Activated naive CD4-positive, alpha-beta T cell treated with anti-CD3 and anti-CD28 coated beads, Interleukin-2, amount 10 ng/mL, durations not matched to agents 7 days and 5 days (primary cell): ENCODE measurements around the gene ARHGAP4.

Experiments used
- CTCF ChIA-PET: fragments of 350-600 bp; sonication (Branson Sonifier 250); formaldehyde crosslinking; loops from one replicate; lab custom pipeline; 2021; ENCODE audit warnings: antibody characterized with exemption; lab: Charles Lee
- DNase-seq: peaks from one replicate; pipeline ENCODE4 v3.0.0-alpha.2; 2020
- H3K27ac Mint-ChIP-seq: one replicate; pipeline ENCODE4 v1.8.0; 2021; ENCODE audit warnings: mild to moderate bottlenecking, moderate library complexity, mixed read lengths
- H3K27me3 Mint-ChIP-seq: one replicate; pipeline ENCODE4 v1.8.0; 2021; ENCODE audit warnings: mild to moderate bottlenecking, mixed read lengths
- H3K36me3 Mint-ChIP-seq: one replicate; pipeline ENCODE4 v1.8.0; 2021; ENCODE audit warnings: mixed read lengths
- H3K4me1 Mint-ChIP-seq: one replicate; pipeline ENCODE4 v1.8.0; 2021; ENCODE audit warnings: mixed read lengths
- H3K4me3 Mint-ChIP-seq: one replicate; pipeline ENCODE4 v1.8.0; 2021; ENCODE audit warnings: mild to moderate bottlenecking, moderate library complexity, mixed read lengths
- H3K9me3 Mint-ChIP-seq: one replicate; pipeline ENCODE4 v1.8.0; 2021; ENCODE audit warnings: mixed read lengths

Gene ARHGAP4

DNA sequence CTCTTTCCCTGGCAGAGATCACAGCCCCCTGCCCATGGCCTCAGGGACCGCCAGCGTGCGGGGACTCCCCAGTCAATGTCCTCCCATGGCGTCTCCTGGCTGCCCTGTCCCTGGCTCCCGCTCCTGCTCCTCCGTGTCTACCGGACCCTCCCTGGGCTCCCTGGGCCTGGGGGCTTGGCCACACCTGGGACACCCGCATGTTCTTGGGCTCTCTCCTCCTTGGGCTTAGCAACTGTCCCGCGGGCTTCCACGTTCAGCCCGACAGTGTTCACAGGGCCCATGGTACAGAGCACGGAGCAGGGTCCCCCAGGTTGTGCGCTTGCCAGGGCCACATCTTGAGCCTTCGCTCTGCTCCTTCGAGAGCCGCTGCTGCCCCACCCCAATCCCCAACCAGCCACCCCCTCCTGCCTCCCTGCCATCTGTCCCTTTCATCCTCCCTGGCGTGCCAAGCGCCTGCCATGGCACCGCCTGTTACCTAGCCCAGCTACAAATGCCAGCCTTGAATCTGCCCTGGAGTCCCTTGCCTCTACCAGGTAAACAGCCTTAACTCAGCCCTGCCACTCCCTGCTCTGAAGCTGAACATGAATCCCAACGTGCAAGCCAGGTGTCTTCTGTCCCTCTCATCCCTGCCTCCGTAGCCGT is 17.7 kb downstream of the ARHGAP4 start:
- CTCF ChIA-PET = interaction anchor here (1.0 kb wide), 1 partner anchor 39 kb away, joined by 3 read pairs; no protein-coding TSS in a partner anchor
- Mint-ChIP-seq H3K4me1 (peaks cover 18% of the 10 kb centered on the region), H3K27ac (no peak overlapping the region), H3K9me3 (no peaks in the 10 kb centered on the region), H3K4me3 (no peak overlapping the region), H3K27me3 (no peaks in the 10 kb centered on the region), H3K36me3 (peaks cover 11% of the 10 kb centered on the region)
- no peak for DNase-seq

DNA sequence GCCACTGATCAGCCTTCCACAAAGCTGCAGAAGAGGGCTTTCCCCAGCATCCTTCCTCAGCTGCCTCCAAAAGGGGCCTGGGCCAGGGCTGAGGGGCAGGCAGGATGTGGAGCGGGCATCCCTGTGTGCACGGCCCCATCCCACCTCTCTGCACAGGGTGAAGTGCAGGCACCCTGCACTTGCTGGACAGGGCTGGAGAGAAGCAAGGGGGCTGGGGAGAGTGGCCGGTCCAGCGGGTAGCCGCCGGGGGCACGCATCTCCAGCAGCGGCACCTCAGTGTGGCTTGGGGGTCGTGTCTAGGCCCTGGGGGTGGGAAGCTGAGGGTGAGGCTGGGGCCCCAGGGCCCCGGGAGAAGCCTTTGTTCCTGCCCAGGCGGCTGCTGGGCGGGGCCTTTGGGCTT is 18.6 kb downstream of the ARHGAP4 start:
- no peaks in the 10 kb centered on the region for H3K27me3 Mint-ChIP-seq
- H3K36me3 Mint-ChIP-seq = peaks cover 11% of the 10 kb centered on the region
- DNase-seq = no peak
- no peak overlapping the region for H3K27ac Mint-ChIP-seq
- H3K4me1 Mint-ChIP-seq = peaks cover 22% of the 10 kb centered on the region
- no peaks in the 10 kb centered on the region for H3K9me3 Mint-ChIP-seq
- H3K4me3 Mint-ChIP-seq = no peak overlapping the region
- CTCF ChIA-PET = interaction anchor here (1.1 kb wide), 1 partner anchor 40 kb away, joined by 7 read pairs; no protein-coding TSS in a partner anchor

- no peak for DNase-seq
- no peak overlapping the region for H3K4me3 Mint-ChIP-seq
- H3K4me1 Mint-ChIP-seq = peaks cover 23% of the 10 kb centered on the region
- CTCF ChIA-PET = interaction anchor here (0.9 to 1.1 kb wide), 2 partner anchors 41 to 53 kb away, joined by 3 to 7 read pairs; no protein-coding TSS in a partner anchor
- H3K9me3 Mint-ChIP-seq = no peaks in the 10 kb centered on the region
- peak overlapping the region; percentile 42 for H3K27ac Mint-ChIP-seq
- H3K36me3 Mint-ChIP-seq = peaks cover 5% of the 10 kb centered on the region
- peaks cover 4% of the 10 kb centered on the region for H3K27me3 Mint-ChIP-seq
Observed at GRCh38 chrX:153906126-153906917, 19.7 kb downstream of the ARHGAP4 start.

DNA sequence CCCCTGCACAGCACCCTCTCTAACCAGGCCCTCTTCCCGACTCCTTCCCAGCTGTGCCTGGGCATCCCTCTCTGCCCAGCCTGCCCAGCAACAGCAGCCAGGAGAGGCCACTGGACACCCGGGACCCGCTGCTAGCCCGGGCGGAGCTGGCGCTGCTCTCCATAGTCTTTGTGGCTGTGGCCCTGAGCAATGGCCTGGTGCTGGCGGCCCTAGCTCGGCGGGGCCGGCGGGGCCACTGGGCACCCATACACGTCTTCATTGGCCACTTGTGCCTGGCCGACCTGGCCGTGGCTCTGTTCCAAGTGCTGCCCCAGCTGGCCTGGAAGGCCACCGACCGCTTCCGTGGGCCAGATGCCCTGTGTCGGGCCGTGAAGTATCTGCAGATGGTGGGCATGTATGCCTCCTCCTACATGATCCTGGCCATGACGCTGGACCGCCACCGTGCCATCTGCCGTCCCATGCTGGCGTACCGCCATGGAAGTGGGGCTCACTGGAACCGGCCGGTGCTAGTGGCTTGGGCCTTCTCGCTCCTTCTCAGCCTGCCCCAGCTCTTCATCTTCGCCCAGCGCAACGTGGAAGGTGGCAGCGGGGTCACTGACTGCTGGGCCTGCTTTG is 20.5 kb downstream of the ARHGAP4 start:
- DNase-seq = no peak
- CTCF ChIA-PET = no interaction called here
- no peaks in the 10 kb centered on the region for H3K9me3 Mint-ChIP-seq
- peaks cover 4% of the 10 kb centered on the region for H3K27me3 Mint-ChIP-seq
- H3K4me1 Mint-ChIP-seq = peaks cover 30% of the 10 kb centered on the region
- peaks cover 5% of the 10 kb centered on the region for H3K36me3 Mint-ChIP-seq
- H3K4me3 Mint-ChIP-seq = no peak overlapping the region
- no peak overlapping the region for H3K27ac Mint-ChIP-seq

DNA sequence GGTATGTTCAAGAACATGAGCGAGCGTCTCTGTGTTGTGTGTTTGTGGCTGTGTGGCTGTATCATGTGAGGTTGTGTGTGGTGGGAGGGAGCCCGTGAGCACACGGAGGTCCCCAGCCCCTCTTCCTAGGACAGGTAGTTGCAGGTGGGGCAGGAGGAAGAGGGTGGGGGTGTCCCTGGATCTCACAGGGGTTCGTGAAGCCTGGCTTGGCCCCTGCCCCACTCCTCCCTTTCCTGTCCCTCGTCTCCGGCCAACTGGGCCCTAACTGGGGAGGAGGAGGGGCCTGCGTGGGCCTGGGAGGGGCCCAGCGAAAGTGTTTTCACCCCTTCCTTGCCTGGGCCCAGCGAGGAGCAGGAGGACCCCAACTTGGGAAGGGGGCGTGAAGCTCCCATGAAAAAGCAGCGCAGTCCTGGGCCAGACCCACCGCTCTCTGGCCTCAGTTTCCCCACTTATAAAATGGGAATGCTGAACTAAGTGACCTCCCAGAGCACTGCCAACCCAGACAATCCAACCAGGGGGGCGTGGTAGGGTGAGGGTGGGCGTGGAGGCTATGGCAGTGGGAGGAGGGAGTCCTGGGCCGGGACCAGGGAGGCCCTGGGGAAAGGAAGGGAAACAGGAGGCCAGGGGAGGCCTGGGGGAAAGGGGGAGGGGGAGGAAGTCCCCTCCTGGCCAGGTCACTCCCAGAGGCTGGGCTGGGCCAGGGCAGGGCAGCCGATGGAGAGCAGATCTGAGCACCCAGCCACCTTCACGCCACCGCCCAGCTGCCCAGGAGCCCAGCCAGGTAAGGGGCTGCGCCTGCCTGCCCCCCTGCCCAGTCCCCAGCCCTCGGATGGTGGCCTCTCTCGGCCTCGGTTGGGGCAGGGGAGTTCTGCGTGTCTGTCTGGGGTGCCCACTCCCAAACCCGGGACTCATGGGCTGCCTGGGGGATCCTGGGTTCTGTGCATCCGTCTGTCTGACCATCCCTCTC is 21.8 kb downstream of the ARHGAP4 start, which contains the start of gene AVPR2:
Gene AVPR2 (plus strand): TSS at position 683 of the 967 bp plus-strand sequence. CDS start 473 bp downstream, outside the sequence.
- H3K36me3 Mint-ChIP-seq = peaks cover 5% of the 10 kb centered on the region
- CTCF ChIA-PET = no interaction called here
- peak within 1 kb of the TSS; percentile 13 for H3K4me3 Mint-ChIP-seq
- no peaks in the 10 kb centered on the region for H3K9me3 Mint-ChIP-seq
- peak within 1 kb of the TSS; percentile 76 for H3K27ac Mint-ChIP-seq
- H3K4me1 Mint-ChIP-seq = peaks cover 32% of the 10 kb centered on the region
- H3K27me3 Mint-ChIP-seq = peaks cover 4% of the 10 kb centered on the region
- peak; percentile 36 for DNase-seq

- peaks cover 3% of the 10 kb centered on the region for H3K36me3 Mint-ChIP-seq
- H3K4me3 Mint-ChIP-seq = peak overlapping the region; percentile 13
- peaks cover 32% of the 10 kb centered on the region for H3K4me1 Mint-ChIP-seq
- no peak for DNase-seq
- H3K27me3 Mint-ChIP-seq = peaks cover 4% of the 10 kb centered on the region
- H3K27ac Mint-ChIP-seq = peak overlapping the region; percentile 73
- H3K9me3 Mint-ChIP-seq = no peaks in the 10 kb centered on the region
- CTCF ChIA-PET = no interaction called here
Observed at GRCh38 chrX:153903238-153903980, 22.7 kb downstream of the ARHGAP4 start.

DNA sequence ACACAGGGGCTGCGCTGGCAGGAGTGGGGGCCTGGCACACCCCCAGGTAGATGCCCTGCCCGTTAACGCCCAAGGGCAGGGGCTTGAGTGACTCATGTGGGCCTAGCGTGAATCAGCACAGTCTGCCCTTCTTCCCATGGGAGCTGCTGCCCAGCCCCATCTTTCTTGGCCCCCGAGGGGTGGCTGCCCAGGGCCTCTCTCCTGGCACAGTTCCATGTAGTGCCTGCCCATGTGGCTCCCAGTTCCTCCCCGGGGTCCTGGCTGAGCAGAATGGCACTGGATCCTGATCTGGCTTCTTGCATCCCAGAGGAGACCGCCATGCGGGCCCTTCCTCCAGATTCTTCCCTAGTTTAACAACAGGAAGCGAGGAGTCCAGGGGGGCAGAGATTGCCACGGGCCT is 23.7 kb downstream of the ARHGAP4 start:
- peaks cover 32% of the 10 kb centered on the region for H3K4me1 Mint-ChIP-seq
- H3K27ac Mint-ChIP-seq = no peak overlapping the region
- no peaks in the 10 kb centered on the region for H3K9me3 Mint-ChIP-seq
- no peaks in the 10 kb centered on the region for H3K36me3 Mint-ChIP-seq
- H3K27me3 Mint-ChIP-seq = peaks cover 4% of the 10 kb centered on the region
- no peak overlapping the region for H3K4me3 Mint-ChIP-seq
- no peak for DNase-seq
- CTCF ChIA-PET = no interaction called here

DNA sequence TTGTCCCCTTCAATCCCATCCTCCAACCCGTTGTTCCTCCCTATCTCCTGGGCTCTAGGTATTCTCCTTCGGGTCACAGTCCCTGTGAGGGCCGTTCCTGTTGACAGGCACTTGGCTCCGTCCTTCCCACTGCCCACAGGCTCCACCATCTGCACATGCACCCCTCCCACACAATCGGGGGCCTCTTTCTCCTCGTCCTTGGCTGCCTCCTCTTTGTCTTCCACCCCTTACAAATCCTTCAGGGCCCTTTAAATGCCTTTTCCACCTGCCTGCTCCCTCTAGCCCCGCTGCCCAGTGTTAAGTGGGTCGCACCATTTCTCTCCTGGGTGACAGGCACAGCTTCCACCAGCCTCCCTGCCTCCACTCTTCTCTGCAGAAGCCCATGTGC is 24.3 kb downstream of the ARHGAP4 start:
- no peak for DNase-seq
- Mint-ChIP-seq H3K9me3 (no peaks in the 10 kb centered on the region), H3K4me3 (no peak overlapping the region), H3K36me3 (no peaks in the 10 kb centered on the region), H3K4me1 (peaks cover 32% of the 10 kb centered on the region), H3K27ac (no peak overlapping the region), H3K27me3 (peaks cover 4% of the 10 kb centered on the region)
- CTCF ChIA-PET = no interaction called here

GRCh38 chrX:153900831-153901752 is 25.0 kb downstream of the ARHGAP4 start:
- peak overlapping the region; percentile 48 for H3K4me3 Mint-ChIP-seq
- H3K27ac Mint-ChIP-seq = peak overlapping the region; percentile 62
- CTCF ChIA-PET = interaction anchor here (0.8 kb wide), 1 partner anchor 197 kb away, joined by 3 read pairs; no protein-coding TSS in a partner anchor
- peak; percentile 75 for DNase-seq
- no peaks in the 10 kb centered on the region for H3K9me3 Mint-ChIP-seq
- peaks cover 10% of the 10 kb centered on the region for H3K27me3 Mint-ChIP-seq
- H3K36me3 Mint-ChIP-seq = no peaks in the 10 kb centered on the region
- H3K4me1 Mint-ChIP-seq = peaks cover 32% of the 10 kb centered on the region

GRCh38 chrX:153897899-153898298 is 28.2 kb downstream of the ARHGAP4 start:
- CTCF ChIA-PET = no interaction called here
- DNase-seq = no peak
- H3K27me3 Mint-ChIP-seq = peaks cover 24% of the 10 kb centered on the region

DNA sequence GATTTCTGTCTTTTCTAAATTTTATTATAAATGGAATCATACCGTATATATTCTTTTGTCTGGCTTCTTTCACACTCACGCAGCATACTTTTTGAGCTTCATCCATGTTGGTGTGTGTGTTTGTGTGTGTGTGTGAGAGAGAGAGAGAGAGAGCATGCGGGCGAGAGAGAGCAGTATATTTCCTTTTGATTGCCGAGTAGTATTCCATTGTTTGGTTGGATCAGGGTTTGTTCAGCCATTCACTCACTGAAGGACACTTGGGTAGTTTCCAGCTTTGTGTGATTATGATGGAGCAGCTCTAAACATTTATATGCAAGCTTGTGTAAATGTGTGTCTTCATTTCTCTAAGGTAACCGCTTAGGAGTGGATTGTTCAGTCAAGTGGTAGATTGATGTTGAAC is 36.9 kb downstream of the ARHGAP4 start:
- Mint-ChIP-seq H3K36me3 (no peaks in the 10 kb centered on the region), H3K4me3 (no peak overlapping the region), H3K27ac (no peak overlapping the region), H3K27me3 (peaks cover 89% of the 10 kb centered on the region), H3K4me1 (peaks cover 8% of the 10 kb centered on the region), H3K9me3 (no peaks in the 10 kb centered on the region)
- CTCF ChIA-PET = no interaction called here
- DNase-seq = no peak

More at GRCh38 chrX:153897899-153898298, 28.2 kb downstream of the ARHGAP4 start:
- Mint-ChIP-seq H3K9me3 (no peaks in the 10 kb centered on the region), H3K36me3 (no peaks in the 10 kb centered on the region), H3K27ac (no peak overlapping the region), H3K4me1 (peaks cover 17% of the 10 kb centered on the region), H3K4me3 (no peak overlapping the region)

- peaks cover 89% of the 10 kb centered on the region for H3K27me3 Mint-ChIP-seq
Observed at GRCh38 chrX:153888344-153888743, 37.7 kb downstream of the ARHGAP4 start.

More at GRCh38 chrX:153888344-153888743, 37.7 kb downstream of the ARHGAP4 start:
- H3K27ac Mint-ChIP-seq = no peak overlapping the region
- no peak overlapping the region for H3K4me3 Mint-ChIP-seq
- H3K4me1 Mint-ChIP-seq = peaks cover 8% of the 10 kb centered on the region
- no peaks in the 10 kb centered on the region for H3K36me3 Mint-ChIP-seq
- H3K9me3 Mint-ChIP-seq = no peaks in the 10 kb centered on the region
- DNase-seq = no peak
- CTCF ChIA-PET = no interaction called here
